ENCODE data around the gene NKD1. TPM values are rescaled to one million over a fixed set of nuclear protein-coding genes. Genes with fewer than 3 reads are reported as not detected.

The NKD1 gene, protein sequence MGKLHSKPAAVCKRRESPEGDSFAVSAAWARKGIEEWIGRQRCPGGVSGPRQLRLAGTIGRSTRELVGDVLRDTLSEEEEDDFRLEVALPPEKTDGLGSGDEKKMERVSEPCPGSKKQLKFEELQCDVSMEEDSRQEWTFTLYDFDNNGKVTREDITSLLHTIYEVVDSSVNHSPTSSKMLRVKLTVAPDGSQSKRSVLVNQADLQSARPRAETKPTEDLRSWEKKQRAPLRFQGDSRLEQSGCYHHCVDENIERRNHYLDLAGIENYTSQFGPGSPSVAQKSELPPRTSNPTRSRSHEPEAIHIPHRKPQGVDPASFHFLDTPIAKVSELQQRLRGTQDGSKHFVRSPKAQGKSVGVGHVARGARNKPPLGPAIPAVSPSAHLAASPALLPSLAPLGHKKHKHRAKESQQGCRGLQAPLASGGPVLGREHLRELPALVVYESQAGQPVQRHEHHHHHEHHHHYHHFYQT
- polyA plus RNA-seq (2012; ENCODE audit: insufficient read depth, insufficient read length, low read depth): 0.48 TPM

DNA sequence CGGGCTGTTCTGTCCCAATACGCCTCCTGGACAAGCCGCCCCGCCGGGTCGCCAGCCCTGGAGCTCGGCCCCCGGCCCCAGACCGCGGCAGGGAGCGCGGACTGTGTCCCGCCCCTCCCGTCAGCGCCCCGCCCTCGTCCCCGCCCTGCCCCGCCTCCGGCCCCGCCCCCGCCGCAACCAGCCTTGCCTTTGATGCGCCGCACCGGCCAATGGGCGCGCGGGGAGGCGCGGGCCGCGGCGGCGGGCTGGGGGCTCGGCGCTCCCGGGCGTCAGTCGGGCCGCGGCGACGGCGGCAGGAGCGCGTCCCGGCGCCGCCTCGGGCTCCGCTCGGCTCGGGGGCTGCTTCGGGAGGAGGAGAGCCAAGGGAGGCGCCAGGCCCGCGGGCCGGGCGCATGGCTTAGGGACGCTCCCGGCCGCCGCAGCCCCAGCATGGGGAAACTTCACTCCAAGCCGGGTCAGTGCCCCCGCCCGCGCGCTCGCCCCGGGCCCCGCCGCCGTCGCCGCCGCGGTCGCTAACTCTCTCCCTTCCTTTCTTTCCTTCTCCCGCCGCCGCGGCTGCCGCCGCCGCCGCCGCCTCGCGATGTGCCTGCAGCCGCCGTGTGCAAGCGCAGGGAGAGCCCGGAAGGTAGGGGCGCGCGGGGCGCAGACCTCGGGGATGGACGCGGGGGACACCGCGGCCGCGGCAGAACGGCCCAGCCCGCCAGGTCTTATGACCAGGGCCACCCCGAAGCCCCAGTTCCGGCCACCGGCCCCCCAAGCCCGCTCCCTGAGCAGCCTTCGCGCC lies at the start of gene NKD1:
TSS of gene NKD1 (plus strand) at position 272 of the 784 bp plus-strand sequence. CDS start at position 430, 158 bp downstream.
- Histone ChIP-seq H3K36me3 (no peaks in the 10 kb centered on the region), H3K4me1 (no peaks in the 10 kb centered on the region), H3K27me3 (peaks cover 28% of the 10 kb centered on the region), H3K9me3 (no peaks in the 10 kb centered on the region), H3K4me3 (ENCODE audit: low read depth, low read length) (peak within 1 kb of the TSS; percentile 39)
- TF ChIP-seq, protein P1, sequence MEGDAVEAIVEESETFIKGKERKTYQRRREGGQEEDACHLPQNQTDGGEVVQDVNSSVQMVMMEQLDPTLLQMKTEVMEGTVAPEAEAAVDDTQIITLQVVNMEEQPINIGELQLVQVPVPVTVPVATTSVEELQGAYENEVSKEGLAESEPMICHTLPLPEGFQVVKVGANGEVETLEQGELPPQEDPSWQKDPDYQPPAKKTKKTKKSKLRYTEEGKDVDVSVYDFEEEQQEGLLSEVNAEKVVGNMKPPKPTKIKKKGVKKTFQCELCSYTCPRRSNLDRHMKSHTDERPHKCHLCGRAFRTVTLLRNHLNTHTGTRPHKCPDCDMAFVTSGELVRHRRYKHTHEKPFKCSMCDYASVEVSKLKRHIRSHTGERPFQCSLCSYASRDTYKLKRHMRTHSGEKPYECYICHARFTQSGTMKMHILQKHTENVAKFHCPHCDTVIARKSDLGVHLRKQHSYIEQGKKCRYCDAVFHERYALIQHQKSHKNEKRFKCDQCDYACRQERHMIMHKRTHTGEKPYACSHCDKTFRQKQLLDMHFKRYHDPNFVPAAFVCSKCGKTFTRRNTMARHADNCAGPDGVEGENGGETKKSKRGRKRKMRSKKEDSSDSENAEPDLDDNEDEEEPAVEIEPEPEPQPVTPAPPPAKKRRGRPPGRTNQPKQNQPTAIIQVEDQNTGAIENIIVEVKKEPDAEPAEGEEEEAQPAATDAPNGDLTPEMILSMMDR (IDR thresholded peaks at IDR 0.05; ENCODE audit: low read depth, low read length): no peak
- peak; percentile 86 for DNase-seq

DNA sequence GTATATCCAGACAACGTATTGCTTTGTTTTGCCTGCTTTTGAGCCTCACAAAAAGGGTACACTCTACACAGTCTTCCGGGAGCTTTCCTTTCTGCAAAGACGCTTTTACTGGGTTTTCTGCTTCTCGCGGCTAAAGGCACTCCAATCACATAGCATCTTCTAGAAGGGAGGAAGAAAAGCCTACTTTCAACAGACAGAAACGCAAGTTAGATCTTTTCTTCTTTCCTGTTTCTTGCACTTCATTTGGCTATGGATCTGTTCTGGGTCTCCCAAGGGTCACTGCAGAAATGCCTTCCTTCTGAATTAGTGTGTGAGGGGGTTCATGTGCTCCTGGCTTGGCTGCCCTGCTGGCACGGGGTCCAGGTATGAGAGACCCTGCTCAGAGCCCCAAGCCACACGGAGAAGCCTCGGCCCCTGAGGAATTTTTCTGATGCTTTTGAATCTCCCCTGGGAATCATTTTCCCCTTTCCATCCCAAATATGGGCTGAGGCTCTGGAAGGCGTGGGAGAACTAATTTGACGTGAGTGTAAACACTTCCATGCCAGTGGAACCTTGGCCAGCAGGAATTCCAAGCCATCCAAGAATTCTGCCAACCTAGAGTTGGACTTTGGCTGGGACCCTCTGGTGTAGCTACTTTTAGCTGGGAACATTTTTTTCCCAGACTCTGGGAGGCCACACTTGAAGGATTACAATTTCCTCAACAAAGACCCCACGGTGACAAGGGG lies 49.6 kb upstream of the NKD1 start:
- DNase-seq: no peak
- H3K27me3 ChIP-seq: no peaks in the 10 kb centered on the region
- H3K9me3 ChIP-seq: no peaks in the 10 kb centered on the region
- TF ChIP-seq, protein P1 (IDR thresholded peaks at IDR 0.05; ENCODE audit: low read depth, low read length): no peak
- no peaks in the 10 kb centered on the region for H3K36me3 ChIP-seq
- no peak overlapping the region for H3K4me3 ChIP-seq (ENCODE audit: low read depth, low read length)
- H3K4me1 ChIP-seq: no peaks in the 10 kb centered on the region

DNA sequence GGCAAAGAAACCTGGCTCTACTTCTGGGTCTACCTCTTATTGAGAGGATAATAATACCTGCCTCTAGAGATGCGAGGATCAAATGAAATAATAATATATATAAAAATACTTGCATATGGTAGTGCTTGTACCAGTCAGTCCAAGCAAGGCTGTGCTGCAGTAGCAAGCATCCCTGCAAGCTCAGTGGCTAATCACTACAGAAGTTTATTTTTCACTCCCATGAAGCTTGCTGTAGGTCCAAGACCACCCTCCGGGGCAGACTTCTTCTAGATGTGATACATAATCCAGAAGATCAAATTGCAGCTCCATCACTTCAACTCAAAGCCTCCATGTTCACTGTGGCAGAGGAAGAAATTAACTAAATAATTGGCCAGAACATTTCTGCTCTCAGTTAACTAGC lies 48.9 kb upstream of the NKD1 start:
- no peak overlapping the region for H3K4me3 ChIP-seq (ENCODE audit: low read depth, low read length)
- H3K36me3 ChIP-seq: no peaks in the 10 kb centered on the region
- TF ChIP-seq, protein P1 (IDR thresholded peaks at IDR 0.05; ENCODE audit: low read depth, low read length): no peak
- no peaks in the 10 kb centered on the region for H3K27me3 ChIP-seq
- H3K9me3 ChIP-seq: no peaks in the 10 kb centered on the region
- no peaks in the 10 kb centered on the region for H3K4me1 ChIP-seq
- no peak for DNase-seq

DNA sequence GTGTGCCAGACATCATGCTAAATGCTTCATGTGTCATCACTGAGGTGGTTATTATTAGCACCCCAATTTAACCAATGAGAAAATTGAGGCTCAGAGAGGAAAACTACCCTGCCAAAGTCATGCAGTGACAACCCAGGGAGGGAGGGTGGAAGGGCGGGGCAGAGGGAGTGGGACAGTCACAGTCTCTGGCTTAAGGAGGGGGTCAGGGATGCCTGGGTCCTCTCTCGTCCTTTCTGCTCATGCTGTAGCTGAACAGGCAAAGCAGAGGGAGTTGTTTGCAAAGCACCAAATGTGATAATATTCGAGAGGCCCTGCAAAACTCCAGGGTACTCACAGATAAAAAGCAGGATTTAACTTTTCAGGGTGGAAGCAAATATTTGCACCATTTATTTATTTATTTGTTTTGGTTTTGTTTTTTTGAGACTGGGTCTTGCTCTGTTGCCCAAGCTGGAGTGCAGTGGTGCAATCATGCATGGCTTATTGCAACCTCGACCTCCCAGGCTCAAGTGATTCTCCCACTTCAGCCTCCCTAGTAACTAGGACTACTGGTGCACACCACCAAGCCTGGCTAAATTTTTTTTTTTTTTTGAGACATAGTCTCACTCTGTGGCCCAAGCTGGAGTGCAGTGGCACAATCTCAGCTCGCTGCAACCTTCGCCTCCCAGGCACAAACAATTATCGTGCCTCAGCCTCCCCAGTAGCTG lies 47.9 kb upstream of the NKD1 start:
- H3K9me3 ChIP-seq: no peaks in the 10 kb centered on the region
- TF ChIP-seq, protein P1 (IDR thresholded peaks at IDR 0.05; ENCODE audit: low read depth, low read length): no peak
- H3K4me1 ChIP-seq: no peaks in the 10 kb centered on the region
- H3K4me3 ChIP-seq (ENCODE audit: low read depth, low read length): no peak overlapping the region
- no peaks in the 10 kb centered on the region for H3K27me3 ChIP-seq
- H3K36me3 ChIP-seq: no peaks in the 10 kb centered on the region
- no peak for DNase-seq

DNA sequence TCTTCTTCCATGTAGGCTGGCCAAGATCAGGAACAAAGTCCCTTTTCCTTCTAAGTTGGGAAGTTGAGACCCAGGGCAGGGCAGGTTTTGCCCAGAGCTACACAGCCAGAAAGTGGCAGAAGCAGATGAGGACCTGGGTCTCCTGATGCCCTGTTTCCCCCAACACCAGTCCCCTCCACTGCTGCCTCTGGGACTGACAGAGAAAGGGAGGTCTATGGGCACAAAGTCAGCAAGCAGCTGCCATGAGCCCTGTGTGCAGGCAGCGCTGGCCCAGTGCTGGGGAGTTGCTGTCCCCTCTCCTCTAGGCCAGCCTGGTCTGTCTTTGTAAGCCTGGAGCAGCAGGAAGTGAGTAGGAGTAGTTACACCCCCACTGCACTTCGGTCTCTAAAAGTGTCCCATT lies 46.9 kb upstream of the NKD1 start:
- no peak for DNase-seq
- Histone ChIP-seq H3K27me3 (no peaks in the 10 kb centered on the region), H3K4me1 (no peaks in the 10 kb centered on the region), H3K9me3 (no peaks in the 10 kb centered on the region), H3K36me3 (no peaks in the 10 kb centered on the region), H3K4me3 (ENCODE audit: low read depth, low read length) (no peak overlapping the region)
- TF ChIP-seq, protein P1 (IDR thresholded peaks at IDR 0.05; ENCODE audit: low read depth, low read length): no peak

Measured in BE2C (cell line).